SK-N-SH treated with all-trans-retinoic acid at 6 μM for 48 hours (cell line): ENCODE measurements around the gene AFAP1.

Experiments used
- ARNTL ChIP-seq: fragments of 450-650 bp; formaldehyde crosslinking; IDR thresholded peaks from 2 replicates; pipeline ENCODE4 v1.5.0; 2020; ENCODE audit warnings: low read depth, mild to moderate bottlenecking, moderate library complexity, borderline replicate concordance
- CSDC2 ChIP-seq: fragments of 250-450 bp; sonication (Bioruptor Pico); IDR thresholded peaks from 2 replicates; pipeline ENCODE4 v1.5.0; 2020; ENCODE audit warnings: mild to moderate bottlenecking, moderate library complexity
- ESRRG ChIP-seq: fragments of 250-450 bp; sonication (Bioruptor Pico); IDR thresholded peaks from 2 replicates; pipeline ENCODE4 v1.6.1; 2021; ENCODE audit warnings: mild to moderate bottlenecking
- GLIS3 ChIP-seq: fragments of 250-450 bp; sonication (Bioruptor Pico); IDR thresholded peaks from 2 replicates; pipeline ENCODE4 v1.5.0; 2020; ENCODE audit warnings: mild to moderate bottlenecking, moderate library complexity
- ISL1 ChIP-seq: fragments of 250-450 bp; sonication (Bioruptor Pico); IDR thresholded peaks from 2 replicates; pipeline ENCODE4 v2.1.2; 2022; ENCODE audit warnings: mild to moderate bottlenecking, moderate library complexity
- PPARA ChIP-seq: fragments of 250-450 bp; sonication (Bioruptor Pico); IDR thresholded peaks from 2 replicates; pipeline ENCODE4 v1.5.0; 2020; ENCODE audit warnings: mild to moderate bottlenecking, borderline replicate concordance
- SNAI2 ChIP-seq: fragments of 250-450 bp; sonication (Bioruptor Pico); IDR thresholded peaks from 2 replicates; pipeline ENCODE4 v1.5.0; 2020; ENCODE audit warnings: mild to moderate bottlenecking, moderate library complexity
- TOX ChIP-seq: fragments of 250-450 bp; sonication (Bioruptor Pico); IDR thresholded peaks from 2 replicates; pipeline ENCODE4 v1.8.0; 2021; ENCODE audit warnings: mild to moderate bottlenecking, moderate library complexity, borderline replicate concordance
- ZFP3 ChIP-seq: fragments of 250-450 bp; sonication (Bioruptor Pico); IDR thresholded peaks from 2 replicates; pipeline ENCODE4 v1.5.0; 2020; ENCODE audit warnings: mild to moderate bottlenecking, moderate library complexity
- ZNF70 ChIP-seq: fragments of 450-650 bp; formaldehyde crosslinking; IDR thresholded peaks from 2 replicates; pipeline ENCODE4 v1.5.0; 2020; ENCODE audit warnings: mild to moderate bottlenecking, moderate library complexity
- TF ChIP-seq, protein P1 (sequence below): fragments of 250-450 bp; sonication (Bioruptor Pico); IDR thresholded peaks from 2 replicates; pipeline ENCODE4 v1.5.1; 2020; ENCODE audit warnings: low read depth, mild to moderate bottlenecking, moderate library complexity

DNA sequence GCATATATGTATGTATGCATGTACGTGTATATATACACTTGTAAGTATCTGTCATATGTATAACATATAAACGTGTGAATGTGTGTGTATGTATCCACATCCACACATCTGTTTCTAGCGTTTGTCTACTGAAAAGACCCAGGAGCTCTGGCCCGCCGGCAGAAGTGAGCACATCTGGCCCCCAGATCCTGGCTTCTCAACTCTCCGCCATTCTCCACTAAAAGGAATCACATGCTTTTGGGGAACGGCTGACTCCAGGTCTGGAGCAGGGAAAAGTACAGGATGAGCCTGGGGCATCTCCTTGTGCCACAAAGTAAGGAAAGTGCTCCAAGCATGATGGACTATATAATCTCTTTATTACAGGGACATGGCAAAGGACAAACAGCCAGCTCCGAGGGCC lies 143.7 kb downstream of the AFAP1 start:
- TF ChIP-seq GLIS3 (CRISPR knock-in tag) (no peak), ESRRG (CRISPR knock-in tag) (no peak), ZNF70 (CRISPR knock-in tag) (no peak), ISL1 (CRISPR knock-in tag) (no peak), TOX (CRISPR knock-in tag) (no peak), CSDC2 (CRISPR knock-in tag) (no peak), ARNTL (CRISPR knock-in tag) (no peak), SNAI2 (CRISPR knock-in tag) (no peak), PPARA (CRISPR knock-in tag) (no peak), ZFP3 (CRISPR knock-in tag) (no peak)
- TF ChIP-seq, protein P1, sequence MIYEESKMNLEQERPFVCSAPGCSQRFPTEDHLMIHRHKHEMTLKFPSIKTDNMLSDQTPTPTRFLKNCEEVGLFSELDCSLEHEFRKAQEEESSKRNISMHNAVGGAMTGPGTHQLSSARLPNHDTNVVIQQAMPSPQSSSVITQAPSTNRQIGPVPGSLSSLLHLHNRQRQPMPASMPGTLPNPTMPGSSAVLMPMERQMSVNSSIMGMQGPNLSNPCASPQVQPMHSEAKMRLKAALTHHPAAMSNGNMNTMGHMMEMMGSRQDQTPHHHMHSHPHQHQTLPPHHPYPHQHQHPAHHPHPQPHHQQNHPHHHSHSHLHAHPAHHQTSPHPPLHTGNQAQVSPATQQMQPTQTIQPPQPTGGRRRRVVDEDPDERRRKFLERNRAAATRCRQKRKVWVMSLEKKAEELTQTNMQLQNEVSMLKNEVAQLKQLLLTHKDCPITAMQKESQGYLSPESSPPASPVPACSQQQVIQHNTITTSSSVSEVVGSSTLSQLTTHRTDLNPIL (CRISPR knock-in tag) = no peak
